Fibroblast of the aortic adventitia (primary cell): ENCODE results near the gene TMEM132D. TPM values are rescaled to one million over a fixed set of nuclear protein-coding genes. Genes with fewer than 3 reads are reported as not detected.

Experiments used
- DNase-seq: peaks from one replicate; pipeline ENCODE4 v3.0.0-alpha.2; 2010; ENCODE audit warnings: low read depth
- H3K4me3 ChIP-seq: 2 replicates; pipeline ENCODE4 v1.5.1; 2011; ENCODE audit warnings: low read depth, mild to moderate bottlenecking, control low read depth, low read length, moderate library complexity
- total RNA-seq: library from RNA; depleted of rRNA; stranded (reverse); fragments of >200 nt; gene quantifications from 2 replicates; pipeline ENCODE4 v1.2.3, GENCODE V29; 2012; ENCODE audit warnings: low replicate concordance
- TF ChIP-seq, protein P1 (sequence below): IDR thresholded peaks from 2 replicates; pipeline ENCODE4 v1.5.1; 2011; ENCODE audit warnings: mild to moderate bottlenecking, low read length, control low read depth, inconsistent platforms; ENCODE audit not compliant: insufficient read depth

TMEM132D gene
- total RNA-seq, 1 donor, result not detected

DNA sequence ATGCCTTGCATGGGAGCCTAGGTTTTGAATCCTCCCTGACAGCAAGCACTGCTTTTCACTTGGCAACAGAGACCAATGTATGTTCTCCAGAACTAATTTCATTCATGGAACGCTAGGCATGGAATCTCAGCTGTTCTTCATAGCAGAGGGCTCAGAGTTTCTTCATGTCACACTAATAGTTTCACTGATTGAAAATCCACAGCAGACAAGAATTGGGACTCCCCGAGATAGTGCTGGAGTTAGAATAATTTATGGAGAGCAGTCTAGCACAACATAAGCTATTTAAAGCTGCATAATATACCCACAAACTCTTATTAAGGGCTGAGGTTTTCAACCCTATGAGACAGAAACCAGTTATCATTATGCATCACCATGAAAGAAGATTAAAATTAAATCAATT is 342.5 kb downstream of the TMEM132D start:
- TF ChIP-seq, protein P1, sequence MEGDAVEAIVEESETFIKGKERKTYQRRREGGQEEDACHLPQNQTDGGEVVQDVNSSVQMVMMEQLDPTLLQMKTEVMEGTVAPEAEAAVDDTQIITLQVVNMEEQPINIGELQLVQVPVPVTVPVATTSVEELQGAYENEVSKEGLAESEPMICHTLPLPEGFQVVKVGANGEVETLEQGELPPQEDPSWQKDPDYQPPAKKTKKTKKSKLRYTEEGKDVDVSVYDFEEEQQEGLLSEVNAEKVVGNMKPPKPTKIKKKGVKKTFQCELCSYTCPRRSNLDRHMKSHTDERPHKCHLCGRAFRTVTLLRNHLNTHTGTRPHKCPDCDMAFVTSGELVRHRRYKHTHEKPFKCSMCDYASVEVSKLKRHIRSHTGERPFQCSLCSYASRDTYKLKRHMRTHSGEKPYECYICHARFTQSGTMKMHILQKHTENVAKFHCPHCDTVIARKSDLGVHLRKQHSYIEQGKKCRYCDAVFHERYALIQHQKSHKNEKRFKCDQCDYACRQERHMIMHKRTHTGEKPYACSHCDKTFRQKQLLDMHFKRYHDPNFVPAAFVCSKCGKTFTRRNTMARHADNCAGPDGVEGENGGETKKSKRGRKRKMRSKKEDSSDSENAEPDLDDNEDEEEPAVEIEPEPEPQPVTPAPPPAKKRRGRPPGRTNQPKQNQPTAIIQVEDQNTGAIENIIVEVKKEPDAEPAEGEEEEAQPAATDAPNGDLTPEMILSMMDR, result no peak

DNA sequence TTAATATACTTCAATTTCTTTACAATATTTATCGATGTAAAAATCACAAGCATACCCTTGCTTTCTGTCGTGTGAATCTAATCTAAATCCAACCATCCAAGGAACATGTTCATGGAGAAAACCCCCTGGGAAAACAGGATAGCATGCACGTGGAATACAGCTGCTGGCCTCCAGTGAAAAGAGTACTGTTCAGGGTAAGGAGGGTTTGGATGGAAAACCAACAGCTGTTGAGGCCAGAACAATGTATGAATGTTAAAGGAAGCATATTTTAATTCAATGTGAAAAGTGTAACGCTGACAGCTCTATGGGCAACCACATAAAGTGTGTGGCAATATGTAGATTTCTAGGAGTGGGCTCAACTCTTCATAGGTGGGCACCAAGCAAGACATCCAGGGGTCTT is 344.0 kb downstream of the TMEM132D start:
- TF ChIP-seq, protein P1, result no peak
- DNase-seq, result no peak
- H3K4me3 ChIP-seq, result no peak overlapping the region

More for the DNA sequence above, 342.5 kb downstream of the TMEM132D start:
- H3K4me3 ChIP-seq, result no peak overlapping the region
- no peak for DNase-seq

DNA sequence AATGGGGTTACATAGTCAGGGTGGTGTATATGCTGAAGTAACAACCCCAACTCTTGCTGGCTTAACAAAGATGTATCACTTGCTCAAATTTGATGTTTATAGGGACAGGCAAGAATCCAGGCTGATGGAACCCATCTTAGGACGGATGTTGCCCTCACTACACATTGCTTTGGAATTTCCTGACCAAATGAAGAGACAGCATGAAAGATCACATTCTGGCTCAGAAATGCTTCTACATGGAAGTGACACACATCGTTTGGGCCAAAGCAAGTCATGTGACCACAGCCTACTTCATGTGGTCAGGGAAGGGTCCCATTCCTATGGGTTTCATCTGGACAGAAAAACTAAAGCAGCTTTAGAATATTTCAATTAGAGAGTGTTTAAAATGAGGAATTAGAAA is 345.8 kb downstream of the TMEM132D start:
- TF ChIP-seq, protein P1, result no peak
- no peak overlapping the region for H3K4me3 ChIP-seq
- DNase-seq, result no peak

DNA sequence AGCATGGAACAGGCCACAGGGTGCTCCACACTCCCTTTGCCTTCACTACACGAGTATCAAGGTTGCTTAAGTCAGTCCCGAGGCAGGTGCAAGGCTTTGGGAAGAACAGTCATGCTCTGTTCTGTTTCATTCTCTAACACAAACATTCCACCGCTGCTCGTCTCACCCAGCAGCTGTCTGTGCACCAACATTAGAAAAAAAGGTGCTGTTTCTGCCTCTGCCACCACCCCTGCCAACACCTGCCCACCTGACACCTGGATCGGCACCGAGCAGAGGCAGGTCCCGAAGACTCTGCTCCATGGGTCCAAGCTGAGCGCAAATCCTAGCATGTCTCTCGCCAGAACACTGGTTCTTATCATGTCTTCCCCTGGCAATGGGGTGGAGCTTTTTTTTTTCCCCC is 347.7 kb downstream of the TMEM132D start:
- no peak for DNase-seq
- H3K4me3 ChIP-seq, result no peak overlapping the region
- TF ChIP-seq, protein P1, result no peak

DNA sequence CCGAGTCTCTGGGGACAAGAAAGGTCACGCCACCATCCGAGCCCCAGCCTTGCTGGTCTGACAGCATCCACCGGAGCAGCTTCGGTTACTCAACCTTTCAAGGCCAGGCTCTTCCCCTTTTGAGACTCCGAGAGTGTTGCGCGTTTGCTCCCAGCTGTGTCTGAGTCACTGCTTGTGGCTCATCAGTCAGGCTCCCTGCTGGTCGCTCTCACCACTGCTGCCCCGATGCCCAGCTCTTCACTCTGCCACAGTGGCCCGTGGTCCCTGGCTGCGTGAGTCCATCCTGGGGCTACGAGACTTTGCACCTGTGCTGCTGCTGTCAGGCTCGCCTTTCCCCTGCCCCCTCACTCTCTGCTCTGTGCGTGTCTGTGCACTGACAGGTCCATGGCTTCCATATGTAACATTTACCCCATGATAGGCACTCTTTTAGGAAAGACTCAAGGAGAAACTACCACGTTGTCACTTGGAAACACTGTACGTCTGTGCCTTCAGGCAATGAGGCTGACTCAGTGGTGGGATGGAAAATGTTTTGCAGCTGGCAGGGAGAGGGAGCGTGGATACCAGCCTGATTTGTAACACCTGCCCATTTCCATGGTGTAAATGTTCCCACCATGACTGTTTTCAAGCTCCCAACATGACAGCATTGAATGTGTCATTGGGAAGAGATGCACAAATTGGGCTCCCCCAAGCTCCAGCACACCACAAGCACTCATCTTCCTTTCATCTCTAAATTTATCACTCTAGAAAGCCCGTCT is 350.7 kb downstream of the TMEM132D start:
- DNase-seq, result no peak
- no peak overlapping the region for H3K4me3 ChIP-seq
- TF ChIP-seq, protein P1, result no peak

DNA sequence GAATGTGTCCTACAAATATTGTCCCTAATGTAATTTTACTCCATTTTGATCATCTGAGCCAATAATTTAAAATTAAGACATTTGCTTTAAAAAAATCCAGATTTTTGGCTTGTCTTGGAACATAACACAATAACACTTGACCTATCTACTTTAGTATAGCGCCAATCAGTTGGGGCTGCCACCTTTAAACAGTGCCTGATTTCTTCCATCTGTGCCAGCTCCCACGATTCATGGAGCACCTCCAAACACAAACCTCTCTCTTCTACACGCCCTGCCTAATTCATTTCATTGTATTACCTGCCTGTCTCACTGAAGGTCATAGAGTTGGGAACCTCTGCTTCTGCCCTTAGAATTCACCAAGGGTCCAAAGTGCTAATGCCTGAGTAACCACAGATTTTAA is 352.4 kb downstream of the TMEM132D start:
- no peak for DNase-seq
- TF ChIP-seq, protein P1, result no peak
- no peak overlapping the region for H3K4me3 ChIP-seq

DNA sequence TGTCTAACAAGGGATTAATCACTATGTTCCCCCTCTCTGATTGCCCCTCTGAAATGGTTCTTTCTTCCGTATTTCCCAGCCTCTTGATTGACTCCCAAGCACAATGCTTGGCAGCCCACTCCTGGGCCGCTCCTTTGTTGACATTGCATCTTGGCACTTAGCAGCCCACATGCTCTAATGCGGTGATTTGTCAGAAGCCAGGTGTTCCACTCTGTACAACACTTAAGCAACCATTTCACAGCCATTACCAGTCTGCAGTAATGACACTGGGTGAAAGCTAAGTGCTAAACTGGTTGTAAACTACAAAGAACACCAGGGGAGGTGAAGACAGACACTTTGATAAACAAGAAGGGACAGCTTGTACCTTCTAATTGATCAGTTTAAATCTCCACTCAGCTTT is 353.5 kb downstream of the TMEM132D start:
- no peak for DNase-seq
- H3K4me3 ChIP-seq, result no peak overlapping the region
- TF ChIP-seq, protein P1, result no peak
